ENCODE data around the gene RGS3. TPM values are rescaled to one million over a fixed set of nuclear protein-coding genes. Genes with fewer than 3 reads are reported as not detected.

Gene RGS3
- total RNA-seq, 4 donors from 2014 or later = 43.9 to 122 (median 72.7) TPM

GRCh38 chr9:113519426-113520108 is 56.0 kb downstream of the RGS3 start:
- Histone ChIP-seq H3K36me3 (peaks cover 0 to 49% of the 10 kb centered on the region in 2 donors), H3K4me1 (peaks cover 12 to 70% (median 24%) of the 10 kb centered on the region in 3 donors), H3K27ac (peak overlapping the region in 3 of 4 donors; percentile 45 to 84 (median 66)), H3K9me3 (no peaks in the 10 kb centered on the region), H3K27me3 (no peaks in the 10 kb centered on the region), H3K4me3 (no peak overlapping the region)
- no peak for ATAC-seq
- WGBS, 2 donors (ENCODE audit: low coverage in 1 of 2) = 65 to 92% methylated on average over 3 of the region's 3 CpGs
- no peak for TF ChIP-seq POLR2A (IDR thresholded peaks at IDR 0.05)
- TF ChIP-seq EP300 (IDR thresholded peaks at IDR 0.05) = no peak
- TF ChIP-seq POLR2AphosphoS5 (IDR thresholded peaks at IDR 0.05) = peak; percentile 48

DNA sequence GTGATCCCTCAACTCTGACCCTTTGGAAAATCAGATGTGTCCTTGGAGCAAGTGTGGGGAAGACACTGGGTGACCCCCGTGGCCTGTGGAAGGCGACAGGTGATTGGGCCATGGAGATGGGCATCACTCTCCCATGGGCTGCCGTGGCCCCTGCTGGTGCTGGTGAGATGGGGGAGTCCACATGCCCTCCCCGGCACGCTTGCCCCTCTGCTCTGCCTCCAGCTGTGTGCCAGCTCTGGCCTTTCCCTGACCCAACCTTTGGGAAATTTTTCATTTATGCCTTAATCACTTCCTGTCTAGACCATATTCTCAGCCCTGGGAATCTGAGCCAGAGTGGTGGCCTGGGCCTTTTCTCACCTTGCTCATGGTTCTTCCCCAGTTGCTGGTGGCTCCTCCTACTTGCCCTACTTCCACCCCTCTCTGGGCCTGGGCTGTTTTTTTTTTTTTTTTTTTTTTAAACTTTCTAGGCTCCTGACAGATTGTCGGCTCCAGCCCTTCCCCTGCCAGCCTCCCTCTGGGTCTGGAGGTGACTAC is 56.6 kb downstream of the RGS3 start:
- Histone ChIP-seq H3K4me3 (no peak overlapping the region), H3K36me3 (peaks cover 0 to 43% of the 10 kb centered on the region in 2 donors), H3K9me3 (no peaks in the 10 kb centered on the region), H3K27me3 (no peaks in the 10 kb centered on the region), H3K4me1 (peaks cover 12 to 76% (median 28%) of the 10 kb centered on the region in 3 donors), H3K27ac (peak overlapping the region in 3 of 4 donors; percentile 45 to 84 (median 66))
- WGBS, 2 donors (ENCODE audit: low coverage in 1 of 2) = 40 to 100% methylated on average over 1 to 2 of the region's 6 CpGs
- no peak for TF ChIP-seq EP300 (IDR thresholded peaks at IDR 0.05)
- no peak for TF ChIP-seq POLR2AphosphoS5 (IDR thresholded peaks at IDR 0.05)
- TF ChIP-seq POLR2A (IDR thresholded peaks at IDR 0.05) = no peak
- TF ChIP-seq CTCF (IDR thresholded peaks at IDR 0.05) = no peak
- ATAC-seq = no peak

DNA sequence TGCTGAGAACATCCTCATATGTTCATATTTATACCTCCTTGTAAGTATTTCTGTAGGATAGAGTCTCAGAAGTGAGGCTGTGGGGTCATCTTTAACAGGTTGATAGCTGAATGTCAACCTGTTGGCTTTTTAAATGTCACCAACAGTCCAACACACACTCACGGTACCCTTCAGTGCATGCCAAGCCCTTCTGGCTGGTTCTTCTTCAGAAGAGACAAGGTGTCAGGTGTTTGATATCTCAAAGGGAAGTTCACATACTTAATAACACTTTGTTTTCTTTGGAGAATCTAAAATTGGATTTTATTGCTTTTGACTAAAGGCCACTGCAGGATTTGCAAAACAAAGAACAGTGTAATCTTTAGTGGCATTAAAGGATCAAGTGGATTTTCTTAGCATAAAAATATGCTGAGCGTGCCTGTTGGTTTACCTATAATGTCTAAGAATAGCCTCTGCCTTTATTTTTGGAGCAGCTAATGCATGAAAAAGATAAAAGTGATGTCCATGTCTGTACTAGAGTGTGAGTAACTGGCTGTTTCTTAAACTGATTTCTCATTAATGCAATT is 58.2 kb downstream of the RGS3 start:
- Histone ChIP-seq H3K4me1 (peaks cover 16 to 91% (median 32%) of the 10 kb centered on the region in 3 donors), H3K27ac (peak overlapping the region in 3 of 4 donors; percentile 65 to 84 (median 79)), H3K4me3 (no peak overlapping the region), H3K36me3 (peaks cover 0 to 28% of the 10 kb centered on the region in 2 donors), H3K27me3 (no peaks in the 10 kb centered on the region), H3K9me3 (no peaks in the 10 kb centered on the region)
- ATAC-seq = no peak
- no peak for TF ChIP-seq CTCF (IDR thresholded peaks at IDR 0.05)
- no peak for TF ChIP-seq POLR2A (IDR thresholded peaks at IDR 0.05)
- no peak for TF ChIP-seq EP300 (IDR thresholded peaks at IDR 0.05)
- peak; percentile 59 for TF ChIP-seq POLR2AphosphoS5 (IDR thresholded peaks at IDR 0.05)
- 35 to 40% methylated on average over 2 of the region's 2 CpGs for WGBS, 2 donors (ENCODE audit: low coverage in 1 of 2)

DNA sequence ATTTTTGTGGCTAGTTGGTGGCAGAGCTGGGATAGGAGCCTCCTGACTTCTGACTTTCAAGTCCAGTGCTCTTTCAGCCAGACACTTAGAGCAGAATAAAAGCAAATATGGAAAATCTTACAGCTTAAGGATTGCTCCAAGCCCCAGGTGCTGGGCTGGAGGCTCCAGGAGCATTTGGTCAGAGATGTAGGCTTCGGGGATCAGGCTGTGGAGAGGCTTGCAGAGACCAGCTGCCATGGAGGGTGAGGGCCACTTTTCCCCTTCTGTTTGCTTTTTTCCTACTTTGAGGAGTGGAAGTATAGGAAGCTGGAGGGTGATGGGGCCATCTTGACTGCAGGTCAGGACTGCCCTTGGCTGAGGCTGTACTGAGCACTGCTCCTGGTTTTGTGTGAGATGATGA is 58.9 kb downstream of the RGS3 start:
- H3K27ac ChIP-seq = peak overlapping the region; percentile 4 to 84 (median 72)
- no peaks in the 10 kb centered on the region for H3K9me3 ChIP-seq
- H3K4me1 ChIP-seq = peaks cover 16 to 93% (median 39%) of the 10 kb centered on the region in 3 donors
- H3K4me3 ChIP-seq = no peak overlapping the region
- H3K27me3 ChIP-seq = no peaks in the 10 kb centered on the region
- 17% methylated on average over 1 of the region's 1 CpG; no CpG with 5 or more reads in 1 of the 2 donors for WGBS, 2 donors (ENCODE audit: low coverage in 1 of 2)
- TF ChIP-seq CTCF (IDR thresholded peaks at IDR 0.05) (no peak), POLR2AphosphoS5 (IDR thresholded peaks at IDR 0.05) (no peak), POLR2A (IDR thresholded peaks at IDR 0.05) (no peak), EP300 (IDR thresholded peaks at IDR 0.05) (no peak)
- ATAC-seq = no peak
- H3K36me3 ChIP-seq = peaks cover 0 to 22% of the 10 kb centered on the region in 2 donors

- H3K4me3 ChIP-seq = no peak overlapping the region
- H3K27ac ChIP-seq = peak overlapping the region; percentile 4 to 84 (median 72)
- no CpG with 5 or more reads among the region's 8 CpGs for WGBS, 2 donors (ENCODE audit: low coverage in 1 of 2)
These were observed 59.3 kb downstream of the RGS3 start for GRCh38 chr9:113522858-113523257.

More at GRCh38 chr9:113522858-113523257, 59.3 kb downstream of the RGS3 start:
- ATAC-seq = no peak
- peaks cover 0 to 17% of the 10 kb centered on the region in 2 donors for H3K36me3 ChIP-seq
- H3K9me3 ChIP-seq = no peaks in the 10 kb centered on the region
- peaks cover 16 to 97% (median 43%) of the 10 kb centered on the region in 3 donors for H3K4me1 ChIP-seq
- no peak for TF ChIP-seq POLR2A (IDR thresholded peaks at IDR 0.05)
- TF ChIP-seq CTCF (IDR thresholded peaks at IDR 0.05) = no peak
- TF ChIP-seq POLR2AphosphoS5 (IDR thresholded peaks at IDR 0.05) = no peak
- H3K27me3 ChIP-seq = no peaks in the 10 kb centered on the region

Measured in gastroesophageal sphincter (tissue), 4 donors.